ENCODE results near the gene PDCD11. TPM values are rescaled to one million over a fixed set of nuclear protein-coding genes. Genes with fewer than 3 reads are reported as not detected.

The PDCD11 gene
- total RNA-seq, 3 donors from 2014 or later (not counting 1 experiment from before 2014, with no cell fraction given), result 25.5 to 30.9 (median 29.5) TPM

- Histone ChIP-seq H3K4me3 (ENCODE audit: low read length) (no peak overlapping the region), H3K4me1 (ENCODE audit: control insufficient read depth, insufficient read depth, low read length) (no peaks in the 10 kb centered on the region), H3K36me3 (ENCODE audit: control insufficient read depth, insufficient read depth, low read length) (peaks cover 76% of the 10 kb centered on the region), H3K9me3 (ENCODE audit: control insufficient read depth, insufficient read depth, low read length) (no peaks in the 10 kb centered on the region), H3K27ac (ENCODE audit: low read length) (no peak overlapping the region), H3K27me3 (ENCODE audit: control insufficient read depth, insufficient read depth, low read length) (no peaks in the 10 kb centered on the region)
- Mint-ChIP-seq H3K4me3 (no peak overlapping the region), H3K27me3 (ENCODE audit: low read depth in 2 of 2) (no peaks in the 10 kb centered on the region), H3K27ac (peak overlapping the region in 1 of 2 donors; percentile 1), H3K4me1 (peaks cover 5 to 18% of the 10 kb centered on the region in 2 donors), H3K9me3 (no peaks in the 10 kb centered on the region), H3K36me3 (peaks cover 14% of the 10 kb centered on the region)
- 97% methylated on average over 14 of the region's 14 CpGs for WGBS (ENCODE audit: insufficient coverage)
- TF ChIP-seq CTCF (IDR thresholded peaks at IDR 0.05), result no peak
- DNase-seq (no peak), ATAC-seq (no peak)
- intact Hi-C loops (cut with micrococcal nuclease), result no loop called here
These were observed 44.0 kb downstream of the PDCD11 start for GRCh38 chr10:103440416-103440815.

GRCh38 chr10:103441206-103441605 lies 44.8 kb downstream of the PDCD11 start:
- Histone ChIP-seq H3K9me3 (ENCODE audit: control insufficient read depth, insufficient read depth, low read length) (no peaks in the 10 kb centered on the region), H3K27me3 (ENCODE audit: control insufficient read depth, insufficient read depth, low read length) (no peaks in the 10 kb centered on the region), H3K27ac (ENCODE audit: low read length) (no peak overlapping the region), H3K4me3 (ENCODE audit: low read length) (no peak overlapping the region), H3K4me1 (ENCODE audit: control insufficient read depth, insufficient read depth, low read length) (no peaks in the 10 kb centered on the region), H3K36me3 (ENCODE audit: control insufficient read depth, insufficient read depth, low read length) (peaks cover 84% of the 10 kb centered on the region)
- H3K4me1 Mint-ChIP-seq, result peaks cover 5 to 23% of the 10 kb centered on the region in 2 donors
- H3K4me3 Mint-ChIP-seq, result no peak overlapping the region
- over 99% methylated on average over 8 of the region's 8 CpGs for WGBS (ENCODE audit: insufficient coverage)
- H3K9me3 Mint-ChIP-seq, result no peaks in the 10 kb centered on the region
- H3K27me3 Mint-ChIP-seq (ENCODE audit: low read depth in 2 of 2), result no peaks in the 10 kb centered on the region
- ATAC-seq, result no peak
- H3K27ac Mint-ChIP-seq, result no peak overlapping the region
- no peak for DNase-seq
- intact Hi-C loops (cut with micrococcal nuclease), result no loop called here
- no peak for TF ChIP-seq CTCF (IDR thresholded peaks at IDR 0.05)
- H3K36me3 Mint-ChIP-seq, result peaks cover 14% of the 10 kb centered on the region

- H3K27me3 Mint-ChIP-seq (ENCODE audit: low read depth in 2 of 2), result no peaks in the 10 kb centered on the region
- peaks cover 1% of the 10 kb centered on the region for H3K4me1 ChIP-seq (ENCODE audit: control insufficient read depth, insufficient read depth, low read length)
- peaks cover 88% of the 10 kb centered on the region for H3K36me3 ChIP-seq (ENCODE audit: control insufficient read depth, insufficient read depth, low read length)
- no peak for TF ChIP-seq CTCF (IDR thresholded peaks at IDR 0.05)
- no peak overlapping the region for H3K4me3 Mint-ChIP-seq
- no peak overlapping the region for H3K4me3 ChIP-seq (ENCODE audit: low read length)
- no peaks in the 10 kb centered on the region for H3K9me3 ChIP-seq (ENCODE audit: control insufficient read depth, insufficient read depth, low read length)
- intact Hi-C loops (cut with micrococcal nuclease), result no loop called here
- H3K36me3 Mint-ChIP-seq, result peaks cover 14% of the 10 kb centered on the region
- WGBS (ENCODE audit: insufficient coverage), result 96% methylated on average over 8 of the region's 8 CpGs
- H3K4me1 Mint-ChIP-seq, result peaks cover 5 to 23% of the 10 kb centered on the region in 2 donors
- DNase-seq (no peak), ATAC-seq (no peak)
- no peaks in the 10 kb centered on the region for H3K9me3 Mint-ChIP-seq
- no peaks in the 10 kb centered on the region for H3K27me3 ChIP-seq (ENCODE audit: control insufficient read depth, insufficient read depth, low read length)
- no peak overlapping the region for H3K27ac ChIP-seq (ENCODE audit: low read length)
- H3K27ac Mint-ChIP-seq, result peak overlapping the region in 1 of 2 donors; percentile 49
These were observed 45.2 kb downstream of the PDCD11 start for GRCh38 chr10:103441611-103442010.

- H3K36me3 ChIP-seq (ENCODE audit: control insufficient read depth, insufficient read depth, low read length), result peaks cover 89% of the 10 kb centered on the region
- no peak for ATAC-seq
- no peaks in the 10 kb centered on the region for H3K27me3 Mint-ChIP-seq (ENCODE audit: low read depth in 2 of 2)
- peaks cover 14% of the 10 kb centered on the region for H3K36me3 Mint-ChIP-seq
- no peak overlapping the region for H3K27ac ChIP-seq (ENCODE audit: low read length)
- H3K27ac Mint-ChIP-seq, result peak overlapping the region in 1 of 2 donors; percentile 49
- intact Hi-C loops (cut with micrococcal nuclease), result no loop called here
- no peaks in the 10 kb centered on the region for H3K9me3 ChIP-seq (ENCODE audit: control insufficient read depth, insufficient read depth, low read length)
- no peak overlapping the region for H3K4me3 ChIP-seq (ENCODE audit: low read length)
- no peak for DNase-seq
- H3K9me3 Mint-ChIP-seq, result no peaks in the 10 kb centered on the region
- H3K4me1 ChIP-seq (ENCODE audit: control insufficient read depth, insufficient read depth, low read length), result peaks cover 5% of the 10 kb centered on the region
- WGBS (ENCODE audit: insufficient coverage), result 95% methylated on average over 12 of the region's 13 CpGs
- TF ChIP-seq CTCF (IDR thresholded peaks at IDR 0.05), result no peak
- H3K4me3 Mint-ChIP-seq, result no peak overlapping the region
- peaks cover 5 to 27% of the 10 kb centered on the region in 2 donors for H3K4me1 Mint-ChIP-seq
- H3K27me3 ChIP-seq (ENCODE audit: control insufficient read depth, insufficient read depth, low read length), result no peaks in the 10 kb centered on the region
These were observed 45.6 kb downstream of the PDCD11 start for GRCh38 chr10:103442031-103442461.
